GM12878 (cell line): ENCODE data around the gene ENDOD1. TPM values are rescaled to one million over a fixed set of nuclear protein-coding genes. Genes with fewer than 3 reads are reported as not detected.
A peak's percentile ranks its signal among the peaks of the same experiment; 100 is the strongest.

ENCODE experiments used
- BCLAF1 ChIP-seq: fragments of 450-650 bp; IDR thresholded peaks from 2 replicates; pipeline ENCODE4 v1.6.1; 2017; ENCODE audit warnings: antibody characterized with exemption, mild to moderate bottlenecking, moderate library complexity
- CREB1 ChIP-seq: IDR thresholded peaks from 2 replicates; pipeline ENCODE4 v1.6.1; 2012; ENCODE audit warnings: low read depth, mild to moderate bottlenecking, inconsistent platforms
- DPF2 ChIP-seq: fragments of 450-650 bp; IDR thresholded peaks from 2 replicates; pipeline ENCODE4 v1.6.1; 2017; ENCODE audit warnings: mild to moderate bottlenecking
- E2F8 ChIP-seq: fragments of 450-650 bp; IDR thresholded peaks from 2 replicates; pipeline ENCODE4 v1.6.1; 2018; ENCODE audit warnings: mild to moderate bottlenecking, low read depth, moderate library complexity; ENCODE audit not compliant: partially characterized antibody
- EP300 ChIP-seq, 2 experiments: fragments of 150-350 bp in 1 of 2; IDR thresholded peaks; 2 replicates each; pipeline ENCODE4 v1.6.1; 2011 to 2012; ENCODE audit warnings: low read depth in 2 of 2, low read length in 2 of 2, borderline replicate concordance in 1 of 2, improper control_type of control experiment in 1 of 2, inconsistent platforms in 1 of 2; ENCODE audit not compliant: control insufficient read depth in 1 of 2
- FOXK2 ChIP-seq: fragments of 450-650 bp; IDR thresholded peaks from 2 replicates; pipeline ENCODE4 v1.6.1; 2017; ENCODE audit warnings: mild to moderate bottlenecking, moderate library complexity
- GABPA ChIP-seq: IDR thresholded peaks from 2 replicates; pipeline ENCODE4 v1.6.1; 2014; ENCODE audit warnings: antibody characterized with exemption, low read depth, mild to moderate bottlenecking, inconsistent platforms
- HDGF ChIP-seq: fragments of 450-650 bp; IDR thresholded peaks from 2 replicates; pipeline ENCODE4 v1.6.1; 2016; ENCODE audit warnings: antibody characterized with exemption
- MAX ChIP-seq: IDR thresholded peaks from 2 replicates; pipeline ENCODE4 v1.6.1; 2012; ENCODE audit warnings: low read depth, low read length, improper control_type of control experiment
- RBBP5 ChIP-seq: fragments of 200-600 bp; sonication (generic); conservative IDR thresholded peaks from 2 replicates; pipeline ENCODE4 v1.6.1; 2016
- SMAD5 ChIP-seq: IDR thresholded peaks from 2 replicates; pipeline ENCODE4 v1.6.1; 2016; ENCODE audit warnings: antibody characterized with exemption, low read depth
- YBX1 ChIP-seq: fragments of 450-650 bp; IDR thresholded peaks from 2 replicates; pipeline ENCODE4 v1.6.1; 2016; ENCODE audit warnings: antibody characterized with exemption
- ZBED1 ChIP-seq: IDR thresholded peaks from 2 replicates; pipeline ENCODE4 v1.6.1; 2016; ENCODE audit warnings: borderline replicate concordance
- ZNF687 ChIP-seq: fragments of 450-650 bp; IDR thresholded peaks from 2 replicates; pipeline ENCODE4 v1.6.1; 2017; ENCODE audit warnings: mild to moderate bottlenecking, moderate library complexity
- polyA plus RNA-seq, 11 experiments: library from polyadenylated mRNA; depleted of rRNA in 4 of 11; unstranded in 6 of 11; stranded (reverse) in 5 of 11; fragments of >200 nt; fragmentation: Nextera tagmentation in 4 of 11; fragmentation: Illumina TruSeq in 1 of 11; extraction: Ambion mirVana in 4 of 11; extraction: Trizol in 1 of 11; gene quantifications; 1 replicate in 1 of 11; 2 replicates in 10 of 11; pipeline versions ENCODE4 v1.2.1 to v1.2.3, GENCODE V29; 2011 to 2016; ENCODE audit warnings: inconsistent platforms in 2 of 11, missing spikeins in 2 of 11, low read depth in 1 of 11
- total RNA-seq, 4 experiments: library from RNA; depleted of rRNA in 3 of 4; stranded (reverse); fragments of >200 nt in 3 of 4; fragmentation: Illumina TruSeq in 1 of 4; extraction: Trizol in 1 of 4; gene quantifications; 2 replicates each; pipeline versions ENCODE4 v1.2.1 to v1.2.3, GENCODE V29; 2013 to 2021
- TF ChIP-seq, protein P1 (sequence below): fragments of 450-650 bp; formaldehyde crosslinking; IDR thresholded peaks from 2 replicates; pipeline ENCODE4 v1.4.0; 2022; ENCODE audit warnings: mild to moderate bottlenecking, moderate library complexity

ENDOD1 gene
- total and polyA plus RNA-seq, 10 of the 15 experiments (the other 5 are each of a cell fraction or from before 2014, with no cell fraction given): 6.0 to 30.0 (median 12.1) TPM

GRCh38 chr11:95089620-95090542, at the start of gene ENDOD1 (continued):
- TF ChIP-seq E2F8 (no peak), RBBP5 (no peak), SMAD5 (no peak), CREB1 (0 out of 2 replicates have a peak, but pooled peaks have one; percentile 3), MAX (peak; percentile 41; the same call in 1 of the 2 replicates), EP300 (IDR thresholded peaks at IDR 0.05; ENCODE audit: borderline replicate concordance in 1 of 2, control insufficient read depth in 1 of 2, low read depth in 2 of 2, low read length in 2 of 2) (no peak), FOXK2 (no peak), ZBED1 (no peak), HDGF (no peak), ZNF687 (peak; percentile 76), BCLAF1 (no peak), YBX1 (no peak), DPF2 (peak; percentile 89), GABPA (no peak)
- TF ChIP-seq, protein P1, sequence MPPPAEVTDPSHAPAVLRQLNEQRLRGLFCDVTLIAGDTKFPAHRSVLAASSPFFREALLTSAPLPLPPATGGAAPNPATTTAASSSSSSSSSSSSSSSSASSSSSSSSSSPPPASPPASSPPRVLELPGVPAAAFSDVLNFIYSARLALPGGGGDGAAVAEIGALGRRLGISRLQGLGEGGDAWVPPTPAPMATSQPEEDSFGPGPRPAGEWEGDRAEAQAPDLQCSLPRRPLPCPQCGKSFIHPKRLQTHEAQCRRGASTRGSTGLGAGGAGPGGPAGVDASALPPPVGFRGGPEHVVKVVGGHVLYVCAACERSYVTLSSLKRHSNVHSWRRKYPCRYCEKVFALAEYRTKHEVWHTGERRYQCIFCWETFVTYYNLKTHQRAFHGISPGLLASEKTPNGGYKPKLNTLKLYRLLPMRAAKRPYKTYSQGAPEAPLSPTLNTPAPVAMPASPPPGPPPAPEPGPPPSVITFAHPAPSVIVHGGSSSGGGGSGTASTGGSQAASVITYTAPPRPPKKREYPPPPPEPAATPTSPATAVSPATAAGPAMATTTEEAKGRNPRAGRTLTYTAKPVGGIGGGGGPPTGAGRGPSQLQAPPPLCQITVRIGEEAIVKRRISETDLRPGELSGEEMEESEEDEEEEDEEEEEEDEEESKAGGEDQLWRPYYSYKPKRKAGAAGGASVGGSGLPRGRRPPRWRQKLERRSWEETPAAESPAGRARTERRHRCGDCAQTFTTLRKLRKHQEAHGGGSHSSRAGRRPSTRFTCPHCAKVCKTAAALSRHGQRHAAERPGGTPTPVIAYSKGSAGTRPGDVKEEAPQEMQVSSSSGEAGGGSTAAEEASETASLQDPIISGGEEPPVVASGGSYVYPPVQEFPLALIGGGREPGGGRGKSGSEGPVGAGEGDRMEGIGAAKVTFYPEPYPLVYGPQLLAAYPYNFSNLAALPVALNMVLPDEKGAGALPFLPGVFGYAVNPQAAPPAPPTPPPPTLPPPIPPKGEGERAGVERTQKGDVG (CRISPR knock-in tag): no peak
